ENCODE data around the gene PIGT. TPM values are rescaled to one million over a fixed set of nuclear protein-coding genes. Genes with fewer than 3 reads are reported as not detected.

PIGT gene
- total RNA-seq, 4 donors from 2014 or later, result 33.6 to 64.5 (median 45.6) TPM

- 66 to 70% methylated on average over 4 of the region's 4 CpGs for WGBS, 2 donors
- no peak for DNase-seq (ENCODE audit: low spot score in 2 of 2)
- intact Hi-C loops (cut with DNase I; ENCODE audit: low total_unique reads), result no loop called here
- TF ChIP-seq POLR2A (IDR thresholded peaks at IDR 0.05), result no peak
- TF ChIP-seq CTCF (IDR thresholded peaks at IDR 0.05), result no peak
- H3K4me3 ChIP-seq (ENCODE audit: low read depth, poor library complexity, severe bottlenecking), result no peak overlapping the region
These were observed 36.3 kb downstream of the PIGT start for GRCh38 chr20:45452238-45452637.

GRCh38 chr20:45452772-45453691 lies 37.1 kb downstream of the PIGT start:
- intact Hi-C loops (cut with DNase I; ENCODE audit: low total_unique reads), result no loop called here
- no peak overlapping the region for H3K4me3 ChIP-seq (ENCODE audit: low read depth, poor library complexity, severe bottlenecking)
- no peak for TF ChIP-seq POLR2A (IDR thresholded peaks at IDR 0.05)
- TF ChIP-seq CTCF (IDR thresholded peaks at IDR 0.05), result no peak
- no peak for DNase-seq (ENCODE audit: low spot score in 2 of 2)
- 73 to 76% methylated on average over 4 of the region's 4 CpGs for WGBS, 2 donors

- 30 to 33% methylated on average over 6 of the region's 6 CpGs for WGBS, 2 donors
- intact Hi-C loops (cut with DNase I; ENCODE audit: low total_unique reads), result loop anchor here (5.0 kb wide), 1 partner anchor 316 kb away; no protein-coding TSS in a partner anchor
- no peak for DNase-seq (ENCODE audit: low spot score in 2 of 2)
These were observed 40.7 kb downstream of the PIGT start for GRCh38 chr20:45456632-45457031.

GRCh38 chr20:45459606-45460005 lies 43.7 kb downstream of the PIGT start:
- TF ChIP-seq POLR2A (IDR thresholded peaks at IDR 0.05), result no peak
- TF ChIP-seq CTCF (IDR thresholded peaks at IDR 0.05), result no peak
- WGBS, 2 donors, result 75 to 76% methylated on average over 5 of the region's 5 CpGs
- DNase-seq (ENCODE audit: low spot score in 2 of 2), result no peak
- no peak overlapping the region for H3K4me3 ChIP-seq (ENCODE audit: low read depth, poor library complexity, severe bottlenecking)
- intact Hi-C loops (cut with DNase I; ENCODE audit: low total_unique reads), result loop anchor here (5.0 kb wide), 1 partner anchor 313 kb away; no protein-coding TSS in a partner anchor

More at GRCh38 chr20:45456632-45457031, 40.7 kb downstream of the PIGT start:
- H3K4me3 ChIP-seq (ENCODE audit: low read depth, poor library complexity, severe bottlenecking), result no peak overlapping the region
- TF ChIP-seq CTCF (IDR thresholded peaks at IDR 0.05), result no peak
- no peak for TF ChIP-seq POLR2A (IDR thresholded peaks at IDR 0.05)

- 86 to 89% methylated on average over 1 of the region's 1 CpG for WGBS, 2 donors
- no peak for DNase-seq (ENCODE audit: low spot score in 2 of 2)
- intact Hi-C loops (cut with DNase I; ENCODE audit: low total_unique reads), result no loop called here
These were observed 45.3 kb downstream of the PIGT start for GRCh38 chr20:45461225-45461624.

More at GRCh38 chr20:45461225-45461624, 45.3 kb downstream of the PIGT start:
- no peak overlapping the region for H3K4me3 ChIP-seq (ENCODE audit: low read depth, poor library complexity, severe bottlenecking)
- TF ChIP-seq POLR2A (IDR thresholded peaks at IDR 0.05), result no peak
- TF ChIP-seq CTCF (IDR thresholded peaks at IDR 0.05), result no peak
